Astrocyte (in vitro differentiated cells and primary cell): ENCODE data around the gene PLN. TPM values are rescaled to one million over a fixed set of nuclear protein-coding genes. Genes with fewer than 3 reads are reported as not detected.

Experiments
- DNase-seq: peaks from one replicate; pipeline ENCODE4 v3.0.0-alpha.2; 2010; ENCODE audit warnings: low read depth
- FAIRE-seq: peaks from 2 replicates; lab custom pipeline; 2011; peaks lifted over from hg19 to GRCh38; lab: Jason Lieb, UNC
- H2AFZ ChIP-seq: 2 replicates; pipeline ENCODE4 v1.6.0; 2012; ENCODE audit warnings: low read depth, low read length, inconsistent platforms
- H3K27ac ChIP-seq: 2 replicates; pipeline ENCODE4 v1.5.1; 2011; ENCODE audit warnings: low read depth, low read length, inconsistent platforms
- H3K27me3 ChIP-seq: 2 replicates; pipeline ENCODE4 v1.6.0; 2011; ENCODE audit warnings: low read length, inconsistent platforms; ENCODE audit not compliant: insufficient read depth
- H3K36me3 ChIP-seq: 2 replicates; pipeline ENCODE4 v1.5.1; 2011; ENCODE audit warnings: low read length, inconsistent platforms; ENCODE audit not compliant: insufficient read depth
- H3K4me1 ChIP-seq: 2 replicates; pipeline ENCODE4 v1.5.1; 2011; ENCODE audit warnings: low read length, inconsistent platforms; ENCODE audit not compliant: insufficient read depth
- H3K4me2 ChIP-seq: 2 replicates; pipeline ENCODE4 v1.6.0; 2012; ENCODE audit warnings: low read length, inconsistent platforms
- H3K4me3 ChIP-seq: 2 replicates; pipeline ENCODE4 v1.5.1; 2011; ENCODE audit warnings: low read depth, mild to moderate bottlenecking, low read length, inconsistent platforms; ENCODE audit not compliant: insufficient read depth
- H3K79me2 ChIP-seq: 2 replicates; pipeline ENCODE4 v1.6.0; 2012; ENCODE audit warnings: mild to moderate bottlenecking, low read length, inconsistent platforms; ENCODE audit not compliant: insufficient read depth
- H3K9ac ChIP-seq: 2 replicates; pipeline ENCODE4 v1.6.0; 2012; ENCODE audit warnings: mild to moderate bottlenecking, low read length, inconsistent platforms
- H3K9me3 ChIP-seq: 2 replicates; pipeline ENCODE4 v1.5.1; 2012; ENCODE audit warnings: low read depth, mild to moderate bottlenecking, low read length, inconsistent platforms; ENCODE audit not compliant: insufficient read depth
- H4K20me1 ChIP-seq: 2 replicates; pipeline ENCODE4 v1.6.0; 2012; ENCODE audit warnings: low read length, inconsistent platforms; ENCODE audit not compliant: insufficient read depth
- H3K27ac Mint-ChIP-seq: one replicate; pipeline ENCODE4 v1.8.0; 2021; ENCODE audit warnings: mild to moderate bottlenecking, mixed read lengths; ENCODE audit not compliant: unreplicated experiment
- H3K27me3 Mint-ChIP-seq: one replicate; pipeline ENCODE4 v1.8.0; 2021; ENCODE audit warnings: low read depth, mixed read lengths; ENCODE audit not compliant: unreplicated experiment
- H3K36me3 Mint-ChIP-seq: one replicate; pipeline ENCODE4 v1.8.0; 2021; ENCODE audit warnings: low read depth, mixed read lengths; ENCODE audit not compliant: unreplicated experiment
- H3K4me1 Mint-ChIP-seq: one replicate; pipeline ENCODE4 v1.8.0; 2021; ENCODE audit warnings: low read depth, mixed read lengths; ENCODE audit not compliant: unreplicated experiment
- H3K4me3 Mint-ChIP-seq: one replicate; pipeline ENCODE4 v1.8.0; 2021; ENCODE audit warnings: mild to moderate bottlenecking, moderate library complexity, mixed read lengths; ENCODE audit not compliant: unreplicated experiment
- H3K9me3 Mint-ChIP-seq: one replicate; pipeline ENCODE4 v1.8.0; 2021; ENCODE audit warnings: mild to moderate bottlenecking, mixed read lengths; ENCODE audit not compliant: unreplicated experiment
- CTCF ChIP-seq: IDR thresholded peaks from 2 replicates; pipeline ENCODE4 v1.5.1; 2011; ENCODE audit warnings: low read depth, mild to moderate bottlenecking, inconsistent platforms, low read length, moderate library complexity; ENCODE audit not compliant: insufficient read depth
- EZH2 ChIP-seq: IDR thresholded peaks from 2 replicates; pipeline ENCODE4 v1.6.1; 2012; ENCODE audit warnings: mild to moderate bottlenecking, low read length, inconsistent platforms; ENCODE audit not compliant: insufficient read depth
- total RNA-seq: library from RNA; stranded (reverse); gene quantifications from 2 replicates; pipeline ENCODE4 v1.2.1, GENCODE V29; 2021

PLN gene
- total RNA-seq, 1 donor from 2014 or later, result not detected

GRCh38 chr6:118589649-118590365, 41.7 kb downstream of the PLN start:
- Histone ChIP-seq H3K4me1 (no peaks in the 10 kb centered on the region), H2AFZ (no peak overlapping the region), H3K36me3 (no peaks in the 10 kb centered on the region), H3K79me2 (peaks cover 86% of the 10 kb centered on the region), H4K20me1 (peaks cover 72% of the 10 kb centered on the region), H3K27me3 (no peaks in the 10 kb centered on the region), H3K9ac (no peak overlapping the region), H3K4me2 (no peak overlapping the region), H3K27ac (no peak overlapping the region), H3K4me3 (no peak overlapping the region), H3K9me3 (no peaks in the 10 kb centered on the region)
- Mint-ChIP-seq H3K36me3 (peaks cover 4% of the 10 kb centered on the region), H3K27me3 (no peaks in the 10 kb centered on the region), H3K27ac (no peak overlapping the region), H3K4me1 (no peaks in the 10 kb centered on the region), H3K9me3 (no peaks in the 10 kb centered on the region), H3K4me3 (no peak overlapping the region)
- FAIRE-seq, result no peak
- no peak for TF ChIP-seq EZH2
- TF ChIP-seq CTCF, result no peak
- no peak for DNase-seq

- peaks cover 4% of the 10 kb centered on the region for H3K36me3 Mint-ChIP-seq
- Histone ChIP-seq H4K20me1 (peaks cover 55% of the 10 kb centered on the region), H3K4me2 (no peak overlapping the region), H3K9ac (no peak overlapping the region), H3K9me3 (no peaks in the 10 kb centered on the region), H3K79me2 (peaks cover 88% of the 10 kb centered on the region), H3K27ac (no peak overlapping the region), H3K4me1 (no peaks in the 10 kb centered on the region), H3K4me3 (no peak overlapping the region), H3K27me3 (no peaks in the 10 kb centered on the region), H3K36me3 (no peaks in the 10 kb centered on the region), H2AFZ (no peak overlapping the region)
- H3K9me3 Mint-ChIP-seq, result no peaks in the 10 kb centered on the region
- no peak overlapping the region for H3K4me3 Mint-ChIP-seq
- no peak for FAIRE-seq
- H3K27me3 Mint-ChIP-seq, result no peaks in the 10 kb centered on the region
- peaks cover under 1% of the 10 kb centered on the region for H3K4me1 Mint-ChIP-seq
- DNase-seq, result no peak
- no peak overlapping the region for H3K27ac Mint-ChIP-seq
- no peak for TF ChIP-seq EZH2
- no peak for TF ChIP-seq CTCF
These were observed 43.8 kb downstream of the PLN start for GRCh38 chr6:118591897-118592296.

- no peak for FAIRE-seq
- peaks cover 14% of the 10 kb centered on the region for H3K4me1 Mint-ChIP-seq
- no peak for DNase-seq
- no peak overlapping the region for H3K27ac ChIP-seq
- no peak overlapping the region for H3K4me3 Mint-ChIP-seq
- no peaks in the 10 kb centered on the region for H3K4me1 ChIP-seq
- no peaks in the 10 kb centered on the region for H3K36me3 ChIP-seq
- H3K79me2 ChIP-seq, result peaks cover 82% of the 10 kb centered on the region
- peaks cover 34% of the 10 kb centered on the region for H4K20me1 ChIP-seq
- H3K9me3 ChIP-seq, result no peaks in the 10 kb centered on the region
- H3K4me2 ChIP-seq, result no peak overlapping the region
- no peak overlapping the region for H3K9ac ChIP-seq
- no peak overlapping the region for H2AFZ ChIP-seq
- H3K36me3 Mint-ChIP-seq, result peaks cover 3% of the 10 kb centered on the region
- H3K4me3 ChIP-seq, result no peak overlapping the region
- no peaks in the 10 kb centered on the region for H3K27me3 ChIP-seq
- no peaks in the 10 kb centered on the region for H3K27me3 Mint-ChIP-seq
- no peak overlapping the region for H3K27ac Mint-ChIP-seq
- no peak for TF ChIP-seq CTCF
- no peak for TF ChIP-seq EZH2
- H3K9me3 Mint-ChIP-seq, result no peaks in the 10 kb centered on the region
These were observed 46.8 kb downstream of the PLN start for GRCh38 chr6:118594877-118595276.
